Kidney (tissue), 14 donors: Measurements from ENCODE around the gene AGO3. TPM values are rescaled to one million over a fixed set of nuclear protein-coding genes. Genes with fewer than 3 reads are reported as not detected.

ENCODE experiments used
- DNase-seq, 5 donors: peaks; one replicate each; pipeline ENCODE4 v3.0.0-alpha.2; 2013 to 2020
- FAIRE-seq: peaks from 2 replicates; lab custom pipeline; 2012; peaks lifted over from hg19 to GRCh38; lab: Jason Lieb, UNC
- H3K27ac ChIP-seq, 2 donors: one replicate each; pipeline ENCODE4 v1.7.0; 2013; ENCODE audit warnings: low read depth in 2 of 2, low read length in 2 of 2, inconsistent platforms in 1 of 2
- H3K27me3 ChIP-seq: one replicate; pipeline ENCODE4 v1.7.1; 2013; ENCODE audit warnings: low read length, inconsistent platforms; ENCODE audit not compliant: control insufficient read depth, insufficient read depth
- H3K36me3 ChIP-seq, 3 donors: one replicate each; pipeline versions ENCODE4 v1.7.0 to v1.7.1; 2013; ENCODE audit warnings: low read length in 3 of 3, control low read depth in 1 of 3, inconsistent platforms in 1 of 3; ENCODE audit not compliant: insufficient read depth in 3 of 3, control insufficient read depth in 2 of 3
- H3K4me1 ChIP-seq, 3 donors: one replicate each; pipeline versions ENCODE4 v1.7.0 to v1.7.1; 2013; ENCODE audit warnings: low read length in 3 of 3, inconsistent platforms in 1 of 3, low read depth in 1 of 3; ENCODE audit not compliant: control insufficient read depth in 2 of 3, insufficient read depth in 2 of 3
- H3K4me3 ChIP-seq, 3 donors: one replicate each; pipeline versions ENCODE4 v1.7.0 to v1.8.1; 2013; ENCODE audit warnings: low read length in 3 of 3, control low read depth in 1 of 3, inconsistent platforms in 1 of 3
- H3K9ac ChIP-seq, 3 donors: one replicate each; pipeline versions ENCODE4 v1.7.0 to v1.7.1; 2013; ENCODE audit warnings: low read length in 3 of 3, control low read depth in 1 of 3, inconsistent platforms in 1 of 3
- H3K9me3 ChIP-seq, 3 donors: one replicate each; pipeline versions ENCODE4 v1.7.0 to v1.7.1; 2013; ENCODE audit warnings: low read length in 3 of 3, control low read depth in 1 of 3, inconsistent platforms in 1 of 3; ENCODE audit not compliant: control insufficient read depth in 2 of 3, insufficient read depth in 1 of 3
- CTCF ChIP-seq: IDR thresholded peaks from 3 replicates; pipeline ENCODE4 v1.5.1; 2012; ENCODE audit warnings: mild to moderate bottlenecking, moderate library complexity, borderline replicate concordance; ENCODE audit not compliant: insufficient read depth; ENCODE audit errors: extremely low read depth
- intact Hi-C: fragments of 100-400 bp; cut with DNase I; formaldehyde crosslinking; loops from one replicate; pipeline ENCODE4 v1.11.1; 2022
- polyA plus RNA-seq: library from polyadenylated mRNA; stranded (reverse); fragments of 350-450 nt; fragmentation: Illumina TruSeq; extraction: RNeasy Lipid Tissue Mini Kit (QIAGEN cat#74804); gene quantifications from one replicate; pipeline ENCODE4 v1.2.3, GENCODE V29; 2014; ENCODE audit warnings: low read depth, low replicate concordance; ENCODE audit not compliant: insufficient read depth
- total RNA-seq: library from RNA; stranded (reverse); fragmentation: NEBNext Ultra II Directional; extraction: Animal tissue kit (Norgen Biotek cat#: 25700); gene quantifications from one replicate; pipeline ENCODE4 v1.2.1, GENCODE V29; 2021
- donor health status: control.
- donor health status: control.
- donor health status: control.
- donor health status: control.
- donor health status: control.
- donor health status: DM: yes; HTN: yes; CAD: no.
- donor health status: Normal renal cell carcinoma (clear cell type).

AGO3 gene
- total and polyA plus RNA-seq, 2 donors from 2014 or later: 2.8 to 28.2 TPM

- FAIRE-seq (no peak), DNase-seq (no peak)
- H3K36me3 ChIP-seq: peaks cover 6 to 34% (median 15%) of the 10 kb centered on the region in 3 donors
- no peaks in the 10 kb centered on the region for H3K27me3 ChIP-seq
- no peaks in the 10 kb centered on the region for H3K9me3 ChIP-seq
- H3K9ac ChIP-seq: no peak overlapping the region
- peaks cover 0 to 18% (median 2%) of the 10 kb centered on the region in 3 donors for H3K4me1 ChIP-seq
- no peak overlapping the region for H3K27ac ChIP-seq
- intact Hi-C loops: no loop called here
- no peak overlapping the region for H3K4me3 ChIP-seq
- TF ChIP-seq CTCF: no peak
Measured at GRCh38 chr1:36091141-36091540, 160.2 kb downstream of the AGO3 start.

- peaks cover 6 to 34% (median 15%) of the 10 kb centered on the region in 3 donors for H3K36me3 ChIP-seq
- DNase-seq: no peak
Measured at GRCh38 chr1:36091698-36092097, 160.8 kb downstream of the AGO3 start.

GRCh38 chr1:36092166-36092797 lies 161.4 kb downstream of the AGO3 start:
- Histone ChIP-seq H3K27me3 (no peaks in the 10 kb centered on the region), H3K27ac (no peak overlapping the region), H3K9ac (no peak overlapping the region), H3K9me3 (no peaks in the 10 kb centered on the region), H3K36me3 (peaks cover 6 to 34% (median 15%) of the 10 kb centered on the region in 3 donors), H3K4me1 (peaks cover 0 to 18% (median 2%) of the 10 kb centered on the region in 3 donors), H3K4me3 (no peak overlapping the region)
- DNase-seq: no peak
- intact Hi-C loops: no loop called here
- FAIRE-seq: no peak
- TF ChIP-seq CTCF: no peak

More at GRCh38 chr1:36091698-36092097, 160.8 kb downstream of the AGO3 start:
- H3K4me3 ChIP-seq: no peak overlapping the region
- no peak for TF ChIP-seq CTCF
- FAIRE-seq: no peak
- no peak overlapping the region for H3K27ac ChIP-seq
- H3K9me3 ChIP-seq: no peaks in the 10 kb centered on the region
- no peaks in the 10 kb centered on the region for H3K27me3 ChIP-seq
- H3K9ac ChIP-seq: no peak overlapping the region
- intact Hi-C loops: no loop called here
- peaks cover 0 to 18% (median 2%) of the 10 kb centered on the region in 3 donors for H3K4me1 ChIP-seq
